ENCODE data around the gene FHL1.
A peak's percentile ranks its signal among the peaks of the same experiment; 100 is the strongest.

Gene FHL1

GRCh38 chrX:136204571-136204970, 57.2 kb downstream of the FHL1 start:
- H3K27me3 ChIP-seq (ENCODE audit: insufficient read depth, poor library complexity, severe bottlenecking) = no peaks in the 10 kb centered on the region
- ATAC-seq (ENCODE audit: low read depth) = peak; percentile 41; the same call in 2 of the 3 replicates
- DNase-seq (ENCODE audit: low spot score) = no peak

GRCh38 chrX:136205882-136206380, 58.6 kb downstream of the FHL1 start:
- H3K36me3 ChIP-seq (ENCODE audit: low read depth) = peaks cover 3% of the 10 kb centered on the region; the same call in 1 of the 2 replicates

More at GRCh38 chrX:136204571-136204970, 57.2 kb downstream of the FHL1 start:
- Histone ChIP-seq H3K9me3 (ENCODE audit: severe bottlenecking) (no peaks in the 10 kb centered on the region), H3K4me3 (ENCODE audit: severe bottlenecking) (no peak overlapping the region), H3K36me3 (ENCODE audit: low read depth) (0 out of 2 replicates have a peak, but pooled peaks cover 3% of the 10 kb centered on the region), H3K4me1 (ENCODE audit: insufficient read depth, poor library complexity, severe bottlenecking) (peaks cover 38% of the 10 kb centered on the region), H3K27ac (ENCODE audit: poor library complexity, severe bottlenecking) (peak overlapping the region; percentile 53)
- TF ChIP-seq CTCF (IDR thresholded peaks at IDR 0.05; ENCODE audit: poor library complexity, severe bottlenecking) = no peak

GRCh38 chrX:136206916-136207315, 59.6 kb downstream of the FHL1 start:
- H3K4me3 ChIP-seq (ENCODE audit: severe bottlenecking) = no peak overlapping the region
- ATAC-seq (ENCODE audit: low read depth) = no peak
- H3K4me1 ChIP-seq (ENCODE audit: insufficient read depth, poor library complexity, severe bottlenecking) = peaks cover 29% of the 10 kb centered on the region
- no peaks in the 10 kb centered on the region for H3K27me3 ChIP-seq (ENCODE audit: insufficient read depth, poor library complexity, severe bottlenecking)
- no peak for TF ChIP-seq CTCF (IDR thresholded peaks at IDR 0.05; ENCODE audit: poor library complexity, severe bottlenecking)
- no peak overlapping the region for H3K27ac ChIP-seq (ENCODE audit: poor library complexity, severe bottlenecking)
- peaks cover 3% of the 10 kb centered on the region; the same call in 1 of the 2 replicates for H3K36me3 ChIP-seq (ENCODE audit: low read depth)
- H3K9me3 ChIP-seq (ENCODE audit: severe bottlenecking) = no peaks in the 10 kb centered on the region
- DNase-seq (ENCODE audit: low spot score) = no peak

More at GRCh38 chrX:136205882-136206380, 58.6 kb downstream of the FHL1 start:
- Histone ChIP-seq H3K4me1 (ENCODE audit: insufficient read depth, poor library complexity, severe bottlenecking) (peaks cover 29% of the 10 kb centered on the region), H3K4me3 (ENCODE audit: severe bottlenecking) (no peak overlapping the region), H3K9me3 (ENCODE audit: severe bottlenecking) (no peaks in the 10 kb centered on the region), H3K27ac (ENCODE audit: poor library complexity, severe bottlenecking) (no peak overlapping the region), H3K27me3 (ENCODE audit: insufficient read depth, poor library complexity, severe bottlenecking) (no peaks in the 10 kb centered on the region)
- TF ChIP-seq CTCF (IDR thresholded peaks at IDR 0.05; ENCODE audit: poor library complexity, severe bottlenecking) = no peak
- no peak for DNase-seq (ENCODE audit: low spot score)
- no peak for ATAC-seq (ENCODE audit: low read depth)

GRCh38 chrX:136207546-136207945, 60.2 kb downstream of the FHL1 start:
- H3K36me3 ChIP-seq (ENCODE audit: low read depth) = peaks cover 3% of the 10 kb centered on the region; the same call in 1 of the 2 replicates
- H3K9me3 ChIP-seq (ENCODE audit: severe bottlenecking) = no peaks in the 10 kb centered on the region
- DNase-seq (ENCODE audit: low spot score) (no peak), ATAC-seq (ENCODE audit: low read depth) (no peak)
- no peak overlapping the region for H3K4me3 ChIP-seq (ENCODE audit: severe bottlenecking)
- no peaks in the 10 kb centered on the region for H3K27me3 ChIP-seq (ENCODE audit: insufficient read depth, poor library complexity, severe bottlenecking)
- peaks cover 22% of the 10 kb centered on the region for H3K4me1 ChIP-seq (ENCODE audit: insufficient read depth, poor library complexity, severe bottlenecking)
- no peak overlapping the region for H3K27ac ChIP-seq (ENCODE audit: poor library complexity, severe bottlenecking)
- TF ChIP-seq CTCF (IDR thresholded peaks at IDR 0.05; ENCODE audit: poor library complexity, severe bottlenecking) = no peak

GRCh38 chrX:136209016-136209738, 61.8 kb downstream of the FHL1 start:
- H3K27me3 ChIP-seq (ENCODE audit: insufficient read depth, poor library complexity, severe bottlenecking) = no peaks in the 10 kb centered on the region
- peaks cover 9% of the 10 kb centered on the region for H3K4me1 ChIP-seq (ENCODE audit: insufficient read depth, poor library complexity, severe bottlenecking)
- no peaks in the 10 kb centered on the region for H3K9me3 ChIP-seq (ENCODE audit: severe bottlenecking)
- H3K27ac ChIP-seq (ENCODE audit: poor library complexity, severe bottlenecking) = no peak overlapping the region
- TF ChIP-seq CTCF (IDR thresholded peaks at IDR 0.05; ENCODE audit: poor library complexity, severe bottlenecking) = peak; percentile 20
- H3K4me3 ChIP-seq (ENCODE audit: severe bottlenecking) = no peak overlapping the region
- peaks cover 3% of the 10 kb centered on the region; the same call in 1 of the 2 replicates for H3K36me3 ChIP-seq (ENCODE audit: low read depth)
- DNase-seq (ENCODE audit: low spot score) = no peak
- ATAC-seq (ENCODE audit: low read depth) = no peak; the same call in 2 of the 3 replicates

All from RWPE2 (cell line).